GM21447 (cell line): ENCODE data around the gene CYP3A5.
"Not testable (repeated sequence)": the region's sequence is repeated elsewhere in the genome, so short reads cannot be mapped to it uniquely, and the experiment has no call there.

ENCODE experiments used
- ATAC-seq: cut with Tn5 transposase; IDR thresholded peaks from one replicate; pipeline ENCODE4 v1.9.1; 2021; ENCODE audit not compliant: unreplicated experiment

CYP3A5 gene

GRCh38 chr7:99643464-99643863 lies 36.3 kb downstream of the CYP3A5 start:
- no peak for ATAC-seq

- no peak for ATAC-seq
These were observed 37.8 kb downstream of the CYP3A5 start for GRCh38 chr7:99642027-99642426.

DNA sequence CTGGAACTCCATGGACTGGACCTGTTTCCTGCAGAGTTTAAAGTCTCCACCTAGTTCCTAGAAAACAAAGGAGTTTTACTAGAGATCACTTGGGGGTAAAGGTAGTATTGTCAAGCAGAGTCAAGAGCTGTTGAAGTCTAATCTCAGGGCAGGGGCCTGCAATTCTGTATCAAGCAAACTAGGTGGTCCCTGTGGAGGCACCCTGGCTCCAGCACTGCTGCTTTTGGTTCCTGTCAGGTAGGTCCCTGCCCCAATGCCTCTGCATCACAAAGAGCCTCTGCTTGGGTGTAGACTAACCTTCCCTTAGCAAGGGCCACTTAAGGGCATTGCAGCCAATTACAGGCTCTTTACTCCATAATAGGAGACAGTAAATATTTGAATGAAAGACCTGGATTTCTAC lies 40.5 kb downstream of the CYP3A5 start:
- ATAC-seq: no peak

GRCh38 chr7:99638731-99639130 lies 41.1 kb downstream of the CYP3A5 start:
- ATAC-seq: no peak

DNA sequence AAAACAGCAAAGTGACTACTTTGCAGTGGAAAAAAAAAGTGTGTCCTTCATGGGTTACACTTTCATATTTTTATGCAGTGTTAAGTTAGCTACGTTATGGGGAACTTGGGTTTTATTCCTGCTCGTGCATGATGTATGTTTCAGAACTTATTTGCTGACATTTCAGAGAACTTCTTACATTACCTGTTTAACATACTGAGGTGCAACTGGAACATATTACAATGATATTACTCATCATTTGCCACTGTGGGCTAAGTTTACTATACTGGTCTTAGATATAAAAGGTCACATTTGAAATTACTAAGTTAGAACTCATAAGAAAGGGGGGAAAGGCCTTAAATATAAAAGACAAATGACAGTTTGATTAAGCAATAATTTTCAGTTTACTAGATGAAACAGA lies 42.4 kb downstream of the CYP3A5 start:
- ATAC-seq: not testable (repeated sequence)

DNA sequence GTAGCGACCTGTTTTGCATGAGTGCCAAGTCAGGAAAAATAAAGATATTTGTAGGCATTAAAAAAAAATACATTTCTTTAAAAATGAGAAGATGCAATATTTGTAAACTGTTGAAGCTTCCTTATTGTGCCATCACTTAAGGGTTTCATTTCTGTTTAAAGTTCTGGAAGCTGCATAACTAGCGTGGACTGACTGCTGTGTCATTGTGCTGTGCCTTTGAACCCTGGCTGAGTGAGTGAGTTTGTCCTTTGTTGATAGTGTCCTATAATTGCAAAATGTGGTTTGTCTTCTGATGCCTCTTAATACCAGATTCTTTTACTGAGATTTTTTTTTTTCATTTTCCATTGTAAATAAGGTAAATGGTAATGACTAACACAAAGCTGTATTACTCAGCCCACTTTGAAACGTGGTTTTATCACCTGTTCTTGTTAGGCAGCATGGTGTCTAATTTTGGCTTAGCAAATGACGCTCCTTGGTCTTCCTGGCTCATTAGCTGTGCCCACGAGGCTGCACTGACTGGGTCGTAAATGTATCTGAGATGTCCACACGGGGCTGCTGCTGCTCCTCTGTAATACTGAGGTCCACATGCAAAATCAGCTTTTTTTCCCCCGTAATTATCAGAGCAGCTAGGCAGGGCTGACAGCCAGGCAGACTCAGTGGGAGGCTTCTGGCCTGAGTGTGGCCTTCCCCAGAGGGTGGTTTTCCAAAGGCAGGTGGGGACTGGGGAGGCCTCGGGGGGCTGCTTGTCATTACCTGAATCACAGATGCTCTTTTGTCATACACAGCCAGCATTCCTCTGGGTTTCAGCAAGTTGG lies 48.3 kb downstream of the CYP3A5 start:
- no peak for ATAC-seq

DNA sequence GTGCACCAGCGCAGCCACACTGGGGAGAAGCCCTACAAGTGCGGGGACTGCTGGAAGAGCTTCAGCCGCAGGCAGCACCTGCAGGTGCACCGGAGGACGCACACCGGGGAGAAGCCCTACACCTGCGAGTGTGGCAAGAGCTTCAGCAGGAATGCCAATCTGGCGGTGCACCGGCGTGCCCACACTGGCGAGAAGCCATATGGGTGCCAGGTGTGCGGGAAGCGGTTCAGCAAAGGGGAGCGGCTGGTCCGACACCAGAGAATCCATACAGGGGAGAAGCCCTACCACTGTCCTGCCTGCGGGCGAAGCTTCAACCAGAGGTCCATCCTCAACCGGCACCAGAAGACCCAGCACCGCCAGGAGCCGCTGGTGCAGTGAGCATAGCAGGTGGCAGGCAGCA lies 50.2 kb downstream of the CYP3A5 start:
- ATAC-seq: no peak

DNA sequence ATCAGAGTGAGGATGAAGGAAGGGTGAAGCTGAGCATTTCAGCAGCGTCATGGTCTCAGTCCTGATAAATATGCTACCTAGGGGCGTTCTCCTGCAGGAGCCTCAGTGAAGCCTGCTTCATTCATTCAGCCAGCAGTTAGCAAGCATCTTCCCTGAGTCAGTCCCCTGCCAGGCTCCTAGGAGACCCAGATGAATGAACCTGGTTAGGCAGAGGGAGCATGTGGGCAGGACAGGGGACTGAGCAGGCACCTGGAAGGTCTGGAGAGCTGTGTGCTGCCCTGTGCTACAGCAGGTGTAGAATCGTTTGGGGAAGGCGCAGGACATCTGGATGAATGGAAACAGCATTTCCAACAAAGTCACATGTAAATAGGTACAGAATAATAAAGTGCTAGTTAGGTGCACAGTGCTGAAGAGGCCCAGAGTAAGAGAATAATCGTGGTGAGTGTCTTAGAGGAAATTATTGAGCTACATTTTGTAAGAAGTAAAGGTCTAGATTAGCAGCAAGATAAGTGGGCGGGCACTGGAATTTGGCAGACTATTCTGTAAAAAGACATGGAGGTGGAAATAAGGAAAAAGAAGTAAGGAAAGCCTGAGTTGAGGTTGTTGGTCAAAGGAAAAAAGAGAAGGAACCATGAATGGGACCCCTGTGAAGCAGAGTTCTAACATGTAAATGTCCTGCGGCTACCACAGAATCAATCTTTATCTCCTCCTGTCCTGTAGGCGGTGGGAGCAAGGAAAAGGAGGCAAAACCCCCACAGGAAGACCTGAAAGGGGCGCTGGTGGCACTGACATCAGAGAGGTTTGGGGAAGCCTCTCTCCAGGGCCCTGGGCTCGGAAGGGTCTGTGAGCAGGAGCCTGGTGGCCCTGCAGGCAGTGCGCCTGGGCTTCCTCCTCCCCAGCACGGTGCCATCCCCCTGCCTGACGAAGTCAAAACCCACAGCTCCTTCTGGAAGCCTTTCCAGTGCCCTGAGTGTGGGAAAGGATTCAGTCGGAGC lies 51.0 kb downstream of the CYP3A5 start:
- no peak for ATAC-seq

DNA sequence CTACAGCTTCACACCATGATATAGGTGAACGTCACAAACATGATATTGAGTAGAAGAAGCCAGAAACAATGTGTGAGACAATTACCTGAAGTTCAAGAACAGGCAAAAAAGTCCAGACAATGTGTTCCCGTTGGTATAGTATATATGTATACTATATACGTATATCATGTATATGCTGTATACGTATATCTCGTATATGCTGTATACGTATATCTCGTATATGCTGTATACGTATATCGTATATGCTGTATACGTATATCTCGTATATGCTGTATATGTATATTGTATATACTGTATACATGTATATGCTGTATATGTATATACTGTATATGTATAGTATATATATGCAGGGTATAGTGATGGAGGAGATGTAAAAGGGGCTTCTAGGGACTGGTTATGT lies 52.3 kb downstream of the CYP3A5 start:
- no peak for ATAC-seq

- no peak for ATAC-seq
These were observed 53.1 kb downstream of the CYP3A5 start for GRCh38 chr7:99626661-99627060.

GRCh38 chr7:99625961-99626360 lies 53.8 kb downstream of the CYP3A5 start:
- no peak for ATAC-seq

- no peak for ATAC-seq
These were observed 54.5 kb downstream of the CYP3A5 start for GRCh38 chr7:99625321-99625720.

DNA sequence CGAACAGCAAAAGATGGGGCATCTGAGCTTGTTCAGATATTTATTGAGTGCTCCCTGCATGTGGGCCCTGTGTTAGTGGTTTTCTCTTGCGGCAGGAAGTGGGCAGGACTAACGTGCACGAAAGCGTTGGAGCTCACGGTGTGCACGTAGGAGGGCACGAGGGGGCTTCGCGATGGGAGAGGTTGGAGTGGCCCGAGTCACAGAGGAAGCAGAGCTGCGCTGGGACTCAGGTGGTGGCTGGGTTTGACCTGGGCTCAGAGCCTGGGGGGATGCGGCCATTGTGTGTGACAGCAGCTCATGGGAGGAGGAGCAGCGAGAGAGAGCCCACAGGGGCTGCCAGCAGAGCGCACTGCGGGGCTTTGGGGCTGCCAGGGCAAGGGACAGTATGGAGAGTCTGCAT lies 55.3 kb downstream of the CYP3A5 start:
- no peak for ATAC-seq

- ATAC-seq: no peak
These were observed 55.9 kb downstream of the CYP3A5 start for GRCh38 chr7:99623702-99624447.

DNA sequence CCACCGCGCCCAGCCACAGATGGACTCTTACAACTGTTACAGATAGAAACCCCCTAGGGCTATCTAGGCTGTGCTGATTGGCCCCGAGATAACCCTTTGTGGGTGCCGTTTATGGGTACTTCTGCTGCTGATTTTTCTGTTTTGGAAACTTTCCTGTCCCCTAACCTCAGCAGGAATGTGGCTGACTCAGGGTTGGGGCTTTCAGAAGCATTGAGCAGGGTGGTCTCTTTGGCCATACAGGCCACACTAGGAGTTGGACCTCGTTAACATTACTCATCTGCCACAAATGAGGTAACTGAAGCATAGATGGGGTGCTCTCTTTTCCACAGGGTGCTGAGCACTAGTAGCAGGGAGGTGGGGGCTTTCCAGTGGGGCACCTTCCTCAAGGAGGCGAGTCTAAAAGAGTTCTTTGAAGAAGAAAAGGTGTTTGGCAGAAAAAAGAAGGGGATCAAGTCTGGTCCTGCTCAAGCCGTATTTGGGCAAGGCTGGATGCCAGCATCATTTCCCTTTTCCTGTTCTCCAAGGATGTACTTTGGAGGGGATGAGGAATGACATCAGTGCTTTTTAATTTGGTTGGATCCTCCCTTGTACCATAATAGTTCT lies 56.6 kb downstream of the CYP3A5 start:
- no peak for ATAC-seq

DNA sequence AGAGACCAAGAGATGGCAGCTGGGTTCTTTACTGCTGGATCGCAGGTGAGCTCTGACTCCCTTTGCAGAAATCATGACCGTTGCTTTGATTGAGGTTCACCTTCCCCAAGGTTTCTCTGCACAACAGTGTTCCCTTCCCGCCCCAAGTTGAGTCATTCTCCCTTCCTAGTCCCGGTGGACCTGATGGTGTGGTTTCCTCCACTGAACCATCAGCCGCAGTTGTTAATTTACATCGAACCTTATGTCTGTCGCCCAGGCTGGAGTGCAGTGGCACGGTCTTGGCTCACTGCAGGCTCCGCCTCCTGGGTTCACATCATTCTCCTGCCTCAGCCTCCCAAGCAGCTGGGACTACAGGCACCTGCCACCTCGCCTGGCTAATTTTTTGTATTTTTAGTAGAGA lies 57.2 kb downstream of the CYP3A5 start:
- no peak for ATAC-seq

DNA sequence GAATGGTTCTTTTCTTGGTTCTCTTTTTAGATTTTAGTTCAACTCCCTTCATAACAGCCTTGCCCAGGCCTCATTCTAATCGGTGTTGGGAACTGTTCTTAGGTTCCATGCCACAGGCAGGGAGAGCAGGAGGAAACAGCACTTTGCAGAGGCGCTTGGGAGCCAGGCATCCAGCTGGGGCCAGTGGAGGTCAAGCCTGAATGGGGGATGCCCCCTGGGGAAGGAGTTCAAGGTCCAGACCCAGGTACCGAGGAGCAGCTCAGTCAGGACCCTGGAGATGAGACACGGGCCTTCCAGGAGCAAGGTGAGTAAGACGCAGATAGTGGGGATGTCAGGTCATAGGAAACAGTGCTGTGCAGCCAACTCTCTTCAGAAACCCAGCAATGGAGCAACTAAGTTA lies 58.5 kb downstream of the CYP3A5 start:
- no peak for ATAC-seq

DNA sequence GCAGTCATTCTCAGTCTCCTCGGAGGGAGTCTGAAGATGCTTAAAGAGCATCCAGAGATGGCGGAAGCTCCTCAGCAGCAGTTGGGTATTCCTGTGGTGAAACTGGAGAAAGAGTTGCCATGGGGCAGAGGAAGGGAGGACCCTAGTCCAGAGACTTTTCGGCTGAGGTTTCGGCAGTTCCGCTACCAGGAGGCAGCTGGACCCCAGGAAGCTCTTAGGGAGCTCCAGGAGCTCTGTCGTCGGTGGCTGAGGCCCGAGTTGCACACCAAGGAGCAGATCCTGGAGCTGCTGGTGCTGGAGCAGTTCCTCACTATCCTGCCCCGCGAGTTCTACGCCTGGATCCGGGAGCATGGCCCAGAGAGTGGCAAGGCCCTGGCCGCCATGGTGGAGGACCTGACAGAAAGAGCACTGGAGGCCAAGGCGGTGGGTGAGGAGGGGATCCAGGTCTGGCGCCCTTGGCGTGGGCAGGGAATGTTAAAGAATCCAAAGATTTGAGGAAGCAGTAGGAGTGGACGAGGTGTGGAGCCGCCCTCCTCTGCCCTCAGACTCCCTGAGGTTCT lies 60.1 kb downstream of the CYP3A5 start:
- ATAC-seq: no peak

GRCh38 chr7:99618726-99619125 lies 61.1 kb downstream of the CYP3A5 start:
- no peak for ATAC-seq

GRCh38 chr7:99617192-99617781 lies 62.5 kb downstream of the CYP3A5 start:
- no peak for ATAC-seq
